B cell (primary cell): ENCODE measurements around the gene NFIB. TPM values are rescaled to one million over a fixed set of nuclear protein-coding genes. Genes with fewer than 3 reads are reported as not detected.

ENCODE experiments used
- ATAC-seq: fragments of 200-7000 bp; cut with Tn5 transposase; one replicate; pipeline ENCODE4 v1.10.0; 2021; ENCODE audit warnings: low read depth, mild to moderate bottlenecking, moderate number of reproducible peaks, moderate library complexity
- CTCF ChIA-PET: fragments of 350-600 bp; sonication (Branson Sonifier 250); formaldehyde crosslinking; loops from one replicate; lab custom pipeline; 2021; ENCODE audit warnings: antibody characterized with exemption, inconsistent platforms; lab: Charles Lee
- POLR2A ChIA-PET: fragments of 350-600 bp; sonication (Branson Sonifier 250); formaldehyde crosslinking; loops from one replicate; lab custom pipeline; 2021; ENCODE audit warnings: antibody characterized with exemption; lab: Charles Lee
- DNase-seq: peaks from one replicate; pipeline ENCODE4 v3.0.0; 2013
- H2AFZ ChIP-seq: 2 replicates; pipeline ENCODE4 v1.6.1; 2012; ENCODE audit warnings: mild to moderate bottlenecking, low read depth, low read length; ENCODE audit not compliant: insufficient read depth, poor library complexity, severe bottlenecking
- H3K27ac ChIP-seq, 2 donors: 1 replicate in 1 of 2; 2 replicates in 1 of 2; pipeline ENCODE4 v1.5.1; 2012 to 2013; ENCODE audit warnings: low read length in 2 of 2, mild to moderate bottlenecking in 2 of 2, moderate library complexity in 1 of 2
- H3K27me3 ChIP-seq, 4 experiments: fragments of 200-600 bp in 1 of 4; sonication (generic) in 1 of 4; replicated peaks in 1 of 4; 1 replicate in 2 of 4; 2 replicates in 2 of 4; pipeline versions ENCODE4 v1.6.1 to v1.7.0; 2013 to 2016; ENCODE audit warnings: low read length in 3 of 4, mild to moderate bottlenecking in 2 of 4, mixed read lengths in 1 of 4, moderate library complexity in 1 of 4; ENCODE audit not compliant: insufficient read depth in 4 of 4, control insufficient read depth in 3 of 4; ENCODE audit errors: control extremely low read depth in 1 of 4
- H3K36me3 ChIP-seq, 2 experiments: replicated peaks in 1 of 2; 1 replicate in 1 of 2; 2 replicates in 1 of 2; pipeline versions ENCODE4 v1.6.1 to v1.7.1; 2013; ENCODE audit warnings: low read length in 1 of 2; ENCODE audit not compliant: insufficient read depth in 2 of 2, control insufficient read depth in 1 of 2; ENCODE audit errors: control extremely low read depth in 1 of 2, extremely low read depth in 1 of 2
- H3K4me1 ChIP-seq, 2 donors: fragments of 200-600 bp in 1 of 2; sonication (generic) in 1 of 2; 1 replicate in 1 of 2; 2 replicates in 1 of 2; pipeline versions ENCODE4 v1.5.1 to v1.6.1; 2013 to 2017; ENCODE audit warnings: low read length in 2 of 2; ENCODE audit not compliant: control insufficient read depth in 2 of 2, insufficient read depth in 2 of 2
- H3K4me2 ChIP-seq: replicated peaks from 2 replicates; pipeline ENCODE3; 2012; ENCODE audit warnings: mild to moderate bottlenecking, low read depth, low read length; ENCODE audit not compliant: poor library complexity, severe bottlenecking
- H3K4me3 ChIP-seq, 5 experiments: fragments of 200-600 bp in 1 of 5; sonication (generic) in 1 of 5; 1 replicate in 3 of 5; 2 replicates in 2 of 5; pipeline versions ENCODE4 v1.5.1 to v1.7.0; 2011 to 2016; ENCODE audit warnings: low read length in 4 of 5, mild to moderate bottlenecking in 4 of 5, low read depth in 2 of 5, control low read depth in 1 of 5, moderate library complexity in 1 of 5; ENCODE audit not compliant: insufficient read depth in 1 of 5; ENCODE audit errors: control extremely low read depth in 1 of 5, extremely low read depth in 1 of 5
- H3K79me2 ChIP-seq: fragments of 200-600 bp; sonication (generic); one replicate; pipeline ENCODE4 v1.6.0; 2016; ENCODE audit warnings: low read length; ENCODE audit not compliant: control insufficient read depth, insufficient read depth
- H3K9ac ChIP-seq: fragments of 200-600 bp; sonication (generic); 2 replicates; pipeline ENCODE4 v1.6.1; 2017; ENCODE audit warnings: mild to moderate bottlenecking, low read length, moderate library complexity
- H3K9me3 ChIP-seq, 3 donors: one replicate each; pipeline versions ENCODE4 v1.6.1 to v1.7.1; 2013; ENCODE audit warnings: low read length in 2 of 3; ENCODE audit not compliant: control insufficient read depth in 2 of 3, insufficient read depth in 1 of 3; ENCODE audit errors: control extremely low read depth in 1 of 3
- H4K20me1 ChIP-seq: 2 replicates; pipeline ENCODE4 v1.6.0; 2012; ENCODE audit warnings: mild to moderate bottlenecking, low read length; ENCODE audit not compliant: insufficient read depth, control insufficient read depth, poor library complexity, severe bottlenecking
- H3K27ac Mint-ChIP-seq: one replicate; pipeline ENCODE4 v1.8.0; 2021; ENCODE audit warnings: mixed read lengths
- H3K27me3 Mint-ChIP-seq: one replicate; pipeline ENCODE4 v1.8.0; 2021; ENCODE audit warnings: mixed read lengths
- H3K4me1 Mint-ChIP-seq: one replicate; pipeline ENCODE4 v1.8.0; 2021; ENCODE audit warnings: mixed read lengths
- H3K4me3 Mint-ChIP-seq: one replicate; pipeline ENCODE4 v1.8.0; 2021; ENCODE audit warnings: mixed read lengths
- H3K9me3 Mint-ChIP-seq: one replicate; pipeline ENCODE4 v1.8.0; 2022; ENCODE audit warnings: mixed read lengths; ENCODE audit not compliant: insufficient read depth
- EZH2 ChIP-seq: IDR thresholded peaks from 2 replicates; pipeline ENCODE4 v1.6.1; 2012; ENCODE audit warnings: borderline replicate concordance, low read depth, mild to moderate bottlenecking, moderate library complexity, low read length; ENCODE audit not compliant: insufficient read depth, poor library complexity, severe bottlenecking
- WGBS: methylation state at CpG from one replicate; pipeline ENCODE4 v1.1.5; 2013; ENCODE audit warnings: missing lambda C conversion rate; ENCODE audit not compliant: insufficient coverage; 5-methylcytosine and 5-hydroxymethylcytosine counted together
- intact Hi-C: fragments of 100-400 bp; cut with micrococcal nuclease; formaldehyde crosslinking; loops from one replicate; pipeline ENCODE4 v1.10.0; 2022
- polyA plus RNA-seq: library from polyadenylated mRNA; depleted of rRNA; stranded (reverse); fragments of >200 nt; gene quantifications from 2 replicates; pipeline ENCODE4 v1.2.3, GENCODE V29; 2012
- total RNA-seq, 2 donors: library from RNA; stranded (reverse); fragments of 120-200 nt in 1 of 2; gene quantifications; 1 replicate in 1 of 2; 2 replicates in 1 of 2; pipeline versions ENCODE4 v1.2.3 to v1.2.4, GENCODE V29; 2013 to 2022
- TF ChIP-seq, protein P1 (sequence below): fragments of 200-600 bp; IDR thresholded peaks from one replicate; pipeline ENCODE4 v1.8.0; 2022; ENCODE audit warnings: antibody characterized with exemption, mild to moderate bottlenecking

The NFIB gene
- total and polyA plus RNA-seq, 2 donors (not counting 1 experiment from before 2014, with no cell fraction given): not detected

GRCh38 chr9:14342736-14343135, 28.8 kb upstream of the NFIB start:
- Histone ChIP-seq H4K20me1 (no peaks in the 10 kb centered on the region), H3K27ac (no peak overlapping the region), H3K4me3 (no peak overlapping the region), H3K9me3 (peaks cover 0 to 29% (median 0%) of the 10 kb centered on the region in 3 donors), H3K4me2 (no peak overlapping the region), H3K9ac (no peak overlapping the region), H2AFZ (no peak overlapping the region), H3K36me3 (no peaks in the 10 kb centered on the region), H3K27me3 (peaks cover 0 to 56% (median 24%) of the 10 kb centered on the region in 4 experiments), H3K4me1 (peaks cover 0 to 3% of the 10 kb centered on the region in 2 donors), H3K79me2 (no peaks in the 10 kb centered on the region)
- Mint-ChIP-seq H3K4me3 (no peak overlapping the region), H3K9me3 (no peaks in the 10 kb centered on the region), H3K27me3 (peaks cover 22% of the 10 kb centered on the region), H3K27ac (no peak overlapping the region), H3K4me1 (no peaks in the 10 kb centered on the region)
- TF ChIP-seq EZH2: no peak
- TF ChIP-seq, protein P1, sequence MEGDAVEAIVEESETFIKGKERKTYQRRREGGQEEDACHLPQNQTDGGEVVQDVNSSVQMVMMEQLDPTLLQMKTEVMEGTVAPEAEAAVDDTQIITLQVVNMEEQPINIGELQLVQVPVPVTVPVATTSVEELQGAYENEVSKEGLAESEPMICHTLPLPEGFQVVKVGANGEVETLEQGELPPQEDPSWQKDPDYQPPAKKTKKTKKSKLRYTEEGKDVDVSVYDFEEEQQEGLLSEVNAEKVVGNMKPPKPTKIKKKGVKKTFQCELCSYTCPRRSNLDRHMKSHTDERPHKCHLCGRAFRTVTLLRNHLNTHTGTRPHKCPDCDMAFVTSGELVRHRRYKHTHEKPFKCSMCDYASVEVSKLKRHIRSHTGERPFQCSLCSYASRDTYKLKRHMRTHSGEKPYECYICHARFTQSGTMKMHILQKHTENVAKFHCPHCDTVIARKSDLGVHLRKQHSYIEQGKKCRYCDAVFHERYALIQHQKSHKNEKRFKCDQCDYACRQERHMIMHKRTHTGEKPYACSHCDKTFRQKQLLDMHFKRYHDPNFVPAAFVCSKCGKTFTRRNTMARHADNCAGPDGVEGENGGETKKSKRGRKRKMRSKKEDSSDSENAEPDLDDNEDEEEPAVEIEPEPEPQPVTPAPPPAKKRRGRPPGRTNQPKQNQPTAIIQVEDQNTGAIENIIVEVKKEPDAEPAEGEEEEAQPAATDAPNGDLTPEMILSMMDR: no peak
- intact Hi-C loops: no loop called here
- CTCF ChIA-PET: no interaction called here
- no CpG with 5 or more reads among the region's 4 CpGs for WGBS
- POLR2A ChIA-PET: no interaction called here
- ATAC-seq (no peak), DNase-seq (no peak)

GRCh38 chr9:14341437-14342122, 27.6 kb upstream of the NFIB start:
- Mint-ChIP-seq H3K4me3 (no peak overlapping the region), H3K4me1 (no peaks in the 10 kb centered on the region), H3K9me3 (no peaks in the 10 kb centered on the region), H3K27ac (no peak overlapping the region), H3K27me3 (peaks cover 30% of the 10 kb centered on the region)
- ChIA-PET CTCF (no interaction called here), POLR2A (no interaction called here)
- ATAC-seq (no peak), DNase-seq (no peak)
- intact Hi-C loops: no loop called here
- no peak overlapping the region for H3K4me3 ChIP-seq
- no peaks in the 10 kb centered on the region for H3K79me2 ChIP-seq
- H3K9me3 ChIP-seq: peaks cover 0 to 18% (median 0%) of the 10 kb centered on the region in 3 donors
- WGBS: 74% methylated on average over 2 of the region's 6 CpGs
- no peak for TF ChIP-seq EZH2
- TF ChIP-seq, protein P1: no peak
- no peaks in the 10 kb centered on the region for H3K36me3 ChIP-seq
- H3K27ac ChIP-seq: no peak overlapping the region
- no peak overlapping the region for H3K9ac ChIP-seq
- H3K4me1 ChIP-seq: no peaks in the 10 kb centered on the region
- H3K4me2 ChIP-seq: no peak overlapping the region
- H3K27me3 ChIP-seq: peaks cover 0 to 44% (median 18%) of the 10 kb centered on the region in 4 experiments
- no peak overlapping the region for H2AFZ ChIP-seq
- H4K20me1 ChIP-seq: no peaks in the 10 kb centered on the region
